HEK293 (cell line): ENCODE data around the gene PIP5K1B.

Experiments used
- KLF17 ChIP-seq: fragments of 450-650 bp; formaldehyde crosslinking; IDR thresholded peaks from 2 replicates; pipeline ENCODE4 v1.5.1; 2016; ENCODE audit warnings: missing biosample characterization, missing genetic modification characterization
- KLF8 ChIP-seq: fragments of 450-650 bp; formaldehyde crosslinking; IDR thresholded peaks from 2 replicates; pipeline ENCODE4 v1.5.1; 2016; ENCODE audit warnings: missing biosample characterization, missing genetic modification characterization
- PATZ1 ChIP-seq: fragments of 450-650 bp; formaldehyde crosslinking; IDR thresholded peaks from 2 replicates; pipeline ENCODE4 v1.5.1; 2016; ENCODE audit warnings: missing biosample characterization, missing genetic modification characterization
- PRDM1 ChIP-seq: fragments of 450-650 bp; formaldehyde crosslinking; IDR thresholded peaks from 2 replicates; pipeline ENCODE4; 2016; ENCODE audit warnings: missing biosample characterization, missing genetic modification characterization
- RBAK ChIP-seq: fragments of 450-650 bp; formaldehyde crosslinking; IDR thresholded peaks from 2 replicates; pipeline ENCODE4 v1.5.1; 2016; ENCODE audit warnings: missing biosample characterization, missing genetic modification characterization
- SP7 ChIP-seq: fragments of 450-650 bp; formaldehyde crosslinking; IDR thresholded peaks from 2 replicates; pipeline ENCODE4 v1.5.1; 2016; ENCODE audit warnings: missing biosample characterization, missing genetic modification characterization
- TRIM28 ChIP-seq: IDR thresholded peaks from 2 replicates; pipeline ENCODE4 v1.6.1; 2011; ENCODE audit warnings: low read length, control low read depth, borderline replicate concordance
- ZBTB20 ChIP-seq: fragments of 450-650 bp; formaldehyde crosslinking; IDR thresholded peaks from 2 replicates; pipeline ENCODE4 v1.5.1; 2016; ENCODE audit warnings: missing biosample characterization, missing genetic modification characterization
- ZBTB26 ChIP-seq: fragments of 450-650 bp; formaldehyde crosslinking; optimal IDR thresholded peaks from 2 replicates; pipeline ENCODE3; 2016; ENCODE audit warnings: missing biosample characterization, mild to moderate bottlenecking, missing genetic modification characterization
- ZBTB7A ChIP-seq: fragments of 450-650 bp; formaldehyde crosslinking; IDR thresholded peaks from 2 replicates; pipeline ENCODE4 v1.5.1; 2016; ENCODE audit warnings: low read depth, missing biosample characterization, missing genetic modification characterization
- ZFP3 ChIP-seq: fragments of 450-650 bp; formaldehyde crosslinking; IDR thresholded peaks from 2 replicates; pipeline ENCODE4 v1.5.1; 2016; ENCODE audit warnings: low read depth, missing biosample characterization, missing genetic modification characterization
- ZFP41 ChIP-seq: fragments of 450-650 bp; formaldehyde crosslinking; IDR thresholded peaks from 2 replicates; pipeline ENCODE4 v1.5.1; 2016; ENCODE audit warnings: missing biosample characterization, missing genetic modification characterization, borderline replicate concordance
- ZNF10 ChIP-seq: fragments of 450-650 bp; formaldehyde crosslinking; IDR thresholded peaks from 2 replicates; pipeline ENCODE4 v1.5.1; 2017; ENCODE audit warnings: missing biosample characterization, missing genetic modification characterization
- ZNF121 ChIP-seq: fragments of 450-650 bp; formaldehyde crosslinking; IDR thresholded peaks from 2 replicates; pipeline ENCODE4 v1.5.1; 2016; ENCODE audit warnings: missing biosample characterization, missing genetic modification characterization
- ZNF132 ChIP-seq: fragments of 450-650 bp; formaldehyde crosslinking; IDR thresholded peaks from 2 replicates; pipeline ENCODE4 v1.5.1; 2017; ENCODE audit warnings: missing biosample characterization, missing genetic modification characterization, borderline replicate concordance
- ZNF148 ChIP-seq: fragments of 450-650 bp; formaldehyde crosslinking; IDR thresholded peaks from 2 replicates; pipeline ENCODE4 v1.5.0; 2017; ENCODE audit warnings: missing biosample characterization, missing genetic modification characterization, borderline replicate concordance
- ZNF155 ChIP-seq: fragments of 450-650 bp; formaldehyde crosslinking; IDR thresholded peaks from 2 replicates; pipeline ENCODE4 v1.5.1; 2016; ENCODE audit warnings: missing biosample characterization, missing genetic modification characterization
- ZNF23 ChIP-seq: fragments of 450-650 bp; formaldehyde crosslinking; IDR thresholded peaks from 2 replicates; pipeline ENCODE4 v1.5.1; 2016; ENCODE audit warnings: missing biosample characterization, missing genetic modification characterization, borderline replicate concordance
- ZNF24 ChIP-seq: fragments of 450-650 bp; formaldehyde crosslinking; IDR thresholded peaks from 2 replicates; pipeline ENCODE4 v1.5.1; 2016; ENCODE audit warnings: missing biosample characterization, missing genetic modification characterization
- ZNF324 ChIP-seq: fragments of 450-650 bp; formaldehyde crosslinking; IDR thresholded peaks from 2 replicates; pipeline ENCODE4 v1.5.1; 2016; ENCODE audit warnings: missing biosample characterization, missing genetic modification characterization
- ZNF350 ChIP-seq: fragments of 450-650 bp; formaldehyde crosslinking; IDR thresholded peaks from 2 replicates; pipeline ENCODE4 v1.5.0; 2017; ENCODE audit warnings: missing biosample characterization, mild to moderate bottlenecking, missing genetic modification characterization
- ZNF37A ChIP-seq: fragments of 450-650 bp; IDR thresholded peaks from 2 replicates; pipeline ENCODE4 v1.5.1; 2018; ENCODE audit warnings: missing biosample characterization, missing genetic modification characterization
- ZNF473 ChIP-seq: fragments of 450-650 bp; formaldehyde crosslinking; IDR thresholded peaks from 2 replicates; pipeline ENCODE4 v1.5.1; 2017; ENCODE audit warnings: missing biosample characterization, missing genetic modification characterization
- ZNF48 ChIP-seq: fragments of 450-650 bp; formaldehyde crosslinking; IDR thresholded peaks from 2 replicates; pipeline ENCODE4 v1.5.1; 2016; ENCODE audit warnings: missing biosample characterization, missing genetic modification characterization
- ZNF488 ChIP-seq: fragments of 450-650 bp; formaldehyde crosslinking; IDR thresholded peaks from 2 replicates; pipeline ENCODE4 v1.5.1; 2016; ENCODE audit warnings: missing biosample characterization, missing genetic modification characterization
- ZNF544 ChIP-seq: fragments of 450-650 bp; formaldehyde crosslinking; IDR thresholded peaks from 2 replicates; pipeline ENCODE4 v1.5.0; 2017; ENCODE audit warnings: missing biosample characterization, missing genetic modification characterization
- ZNF560 ChIP-seq: fragments of 450-650 bp; formaldehyde crosslinking; IDR thresholded peaks from 2 replicates; pipeline ENCODE4 v1.5.1; 2017; ENCODE audit warnings: missing biosample characterization, missing genetic modification characterization, borderline replicate concordance
- ZNF658 ChIP-seq: fragments of 450-650 bp; formaldehyde crosslinking; IDR thresholded peaks from 2 replicates; pipeline ENCODE4; 2016; ENCODE audit warnings: missing biosample characterization, missing genetic modification characterization
- ZNF768 ChIP-seq: fragments of 450-650 bp; formaldehyde crosslinking; IDR thresholded peaks from 2 replicates; pipeline ENCODE4 v1.5.1; 2018; ENCODE audit warnings: missing biosample characterization, mild to moderate bottlenecking, missing genetic modification characterization
- ZNF776 ChIP-seq: fragments of 450-650 bp; formaldehyde crosslinking; IDR thresholded peaks from 2 replicates; pipeline ENCODE4 v1.5.0; 2017; ENCODE audit warnings: missing biosample characterization, missing genetic modification characterization, borderline replicate concordance
- ZNF791 ChIP-seq: fragments of 450-650 bp; formaldehyde crosslinking; IDR thresholded peaks from 2 replicates; pipeline ENCODE4 v1.5.1; 2016; ENCODE audit warnings: missing biosample characterization, missing genetic modification characterization
- ZSCAN16 ChIP-seq: fragments of 450-650 bp; formaldehyde crosslinking; IDR thresholded peaks from 2 replicates; pipeline ENCODE4 v1.5.1; 2016; ENCODE audit warnings: missing biosample characterization, missing genetic modification characterization
- ZSCAN23 ChIP-seq: fragments of 450-650 bp; formaldehyde crosslinking; IDR thresholded peaks from 2 replicates; pipeline ENCODE4 v1.5.1; 2016; ENCODE audit warnings: missing biosample characterization, missing genetic modification characterization
- ZSCAN30 ChIP-seq: fragments of 450-650 bp; IDR thresholded peaks from 2 replicates; pipeline ENCODE4 v1.5.1; 2018; ENCODE audit warnings: missing biosample characterization, mild to moderate bottlenecking, missing genetic modification characterization, moderate library complexity

The PIP5K1B gene

GRCh38 chr9:68779558-68780379, 74.7 kb downstream of the PIP5K1B start (continued):
- TF ChIP-seq ZBTB26 (tag by site-specific recombination) (peak; percentile 41), TRIM28 (peak; percentile 28; the same call in 1 of the 2 replicates), ZNF473 (tag by site-specific recombination) (no peak), RBAK (tag by site-specific recombination) (no peak), ZNF488 (tag by site-specific recombination) (no peak), ZSCAN30 (peak; percentile 33; the same call in 1 of the 2 replicates), ZNF791 (no peak), SP7 (tag by site-specific recombination) (peak; percentile 50; the same call in 1 of the 2 replicates), ZNF776 (tag by site-specific recombination) (no peak), PRDM1 (tag by site-specific recombination) (0 out of 2 replicates have a peak, but pooled peaks have one; percentile 25), KLF17 (no peak), ZNF48 (tag by site-specific recombination) (no peak), ZSCAN23 (no peak), ZNF768 (tag by site-specific recombination) (no peak), PATZ1 (peak; percentile 84), ZNF37A (tag by site-specific recombination) (no peak), ZNF324 (tag by site-specific recombination) (no peak; the same call in 1 of the 2 replicates), ZFP3 (no peak), ZNF24 (tag by site-specific recombination) (0 out of 2 replicates have a peak, but pooled peaks have one; percentile 18), ZNF148 (tag by site-specific recombination) (no peak), KLF8 (peak; percentile 27; the same call in 1 of the 2 replicates), ZNF560 (no peak), ZNF350 (tag by site-specific recombination) (no peak), ZNF10 (tag by site-specific recombination) (no peak; the same call in 1 of the 2 replicates), ZFP41 (no peak), ZBTB7A (tag by site-specific recombination) (no peak), ZNF121 (no peak), ZNF544 (tag by site-specific recombination) (no peak), ZNF155 (tag by site-specific recombination) (no peak), ZSCAN16 (tag by site-specific recombination) (no peak), ZNF23 (no peak), ZNF132 (tag by site-specific recombination) (no peak), ZBTB20 (tag by site-specific recombination) (peak; percentile 88), ZNF658 (no peak)
